ENCODE measurements around the gene DROSHA. TPM values are rescaled to one million over a fixed set of nuclear protein-coding genes. Genes with fewer than 3 reads are reported as not detected.
"Not testable (repeated sequence)": the region's sequence is repeated elsewhere in the genome, so short reads cannot be mapped to it uniquely, and the experiment has no call there.

The DROSHA gene
- polyA plus RNA-seq, 4 donors: 24.0 to 51.6 (median 31.3) TPM

GRCh38 chr5:31549114-31549513 lies 17.2 kb upstream of the DROSHA start:
- H3K36me3 ChIP-seq (ENCODE audit: control insufficient read depth in 3 of 3, insufficient read depth in 2 of 3, low read depth in 1 of 3, low read length in 3 of 3): peaks cover 0 to 24% (median 10%) of the 10 kb centered on the region in 3 donors
- not testable (repeated sequence) for FAIRE-seq; H3K4me3 ChIP-seq (ENCODE audit: low read depth in 1 of 3, low read length in 3 of 3); H3K27me3 ChIP-seq (ENCODE audit: control insufficient read depth in 3 of 3, insufficient read depth in 3 of 3, low read length in 3 of 3); H3K4me1 ChIP-seq (ENCODE audit: control insufficient read depth in 3 of 3, insufficient read depth in 2 of 3, low read depth in 1 of 3, low read length in 2 of 3); H3K27ac ChIP-seq (ENCODE audit: low read depth in 1 of 3, low read length in 2 of 3); DNase-seq; H3K9me3 ChIP-seq (ENCODE audit: control insufficient read depth in 2 of 2, insufficient read depth in 1 of 2, low read depth in 1 of 2, low read length in 1 of 2)
- 91 to 100% (median 96%) methylated on average over 2 of the region's 2 CpGs for WGBS, 3 donors

DNA sequence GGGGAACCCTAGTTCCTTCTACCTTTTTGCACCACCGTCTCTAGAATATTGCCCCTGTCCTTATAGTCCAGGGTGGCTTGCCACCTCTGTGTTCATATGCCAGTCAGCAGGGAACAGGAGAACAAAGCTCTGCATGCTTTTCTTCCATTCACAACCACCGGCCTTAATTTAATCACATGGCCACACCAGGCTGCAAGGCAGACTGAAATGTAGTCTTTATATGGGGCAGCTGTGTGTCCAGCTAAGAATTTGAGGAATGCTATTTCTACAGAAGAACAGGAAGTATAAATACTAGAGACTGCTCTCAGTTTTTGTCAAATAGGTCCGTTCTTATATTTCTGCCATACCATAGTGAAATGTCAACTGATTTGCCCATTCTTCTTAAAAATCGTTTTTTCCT lies 6.0 kb upstream of the DROSHA start:
- WGBS, 3 donors: 75 to 87% (median 83%) methylated on average over 4 of the region's 4 CpGs
- FAIRE-seq (no peak), DNase-seq (no peak)
- H3K27me3 ChIP-seq (ENCODE audit: control insufficient read depth in 3 of 3, insufficient read depth in 3 of 3, low read length in 3 of 3): no peaks in the 10 kb centered on the region
- H3K36me3 ChIP-seq (ENCODE audit: control insufficient read depth in 3 of 3, insufficient read depth in 2 of 3, low read depth in 1 of 3, low read length in 3 of 3): peaks cover 7 to 22% (median 19%) of the 10 kb centered on the region in 3 donors
- H3K4me3 ChIP-seq (ENCODE audit: low read depth in 1 of 3, low read length in 3 of 3): no peak overlapping the region
- H3K4me1 ChIP-seq (ENCODE audit: control insufficient read depth in 3 of 3, insufficient read depth in 2 of 3, low read depth in 1 of 3, low read length in 2 of 3): peaks cover 0 to 5% (median 5%) of the 10 kb centered on the region in 3 donors
- H3K9me3 ChIP-seq (ENCODE audit: control insufficient read depth in 2 of 2, insufficient read depth in 1 of 2, low read depth in 1 of 2, low read length in 1 of 2): no peaks in the 10 kb centered on the region
- H3K27ac ChIP-seq (ENCODE audit: low read depth in 1 of 3, low read length in 2 of 3): no peak overlapping the region

DNA sequence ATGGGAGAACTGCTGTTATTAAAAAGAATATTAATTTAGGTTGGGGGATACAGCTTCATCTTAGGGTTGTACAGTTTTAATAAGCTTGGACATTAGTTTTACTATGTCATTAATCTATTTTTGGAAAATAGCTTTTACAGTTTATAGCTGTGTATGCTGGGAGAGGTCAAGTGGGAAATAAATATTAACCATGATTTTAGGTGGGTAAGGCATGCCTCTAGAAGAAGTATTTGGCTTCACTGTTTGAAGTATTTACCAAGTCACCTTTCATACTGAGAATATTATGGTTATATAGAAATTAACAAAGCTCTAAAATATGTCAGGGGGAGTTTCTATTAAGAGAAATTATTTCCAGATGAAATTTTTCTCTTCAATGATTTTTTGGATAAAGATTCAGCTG lies 5.5 kb upstream of the DROSHA start:
- Histone ChIP-seq H3K36me3 (ENCODE audit: control insufficient read depth in 3 of 3, insufficient read depth in 2 of 3, low read depth in 1 of 3, low read length in 3 of 3) (peaks cover 7 to 22% (median 19%) of the 10 kb centered on the region in 3 donors), H3K27me3 (ENCODE audit: control insufficient read depth in 3 of 3, insufficient read depth in 3 of 3, low read length in 3 of 3) (no peaks in the 10 kb centered on the region), H3K4me1 (ENCODE audit: control insufficient read depth in 3 of 3, insufficient read depth in 2 of 3, low read depth in 1 of 3, low read length in 2 of 3) (peaks cover 0 to 5% (median 5%) of the 10 kb centered on the region in 3 donors), H3K4me3 (ENCODE audit: low read depth in 1 of 3, low read length in 3 of 3) (no peak overlapping the region), H3K9me3 (ENCODE audit: control insufficient read depth in 2 of 2, insufficient read depth in 1 of 2, low read depth in 1 of 2, low read length in 1 of 2) (no peaks in the 10 kb centered on the region), H3K27ac (ENCODE audit: low read depth in 1 of 3, low read length in 2 of 3) (no peak overlapping the region)
- no peak for DNase-seq
- FAIRE-seq: no peak

- H3K27ac ChIP-seq (ENCODE audit: low read depth in 1 of 3, low read length in 2 of 3): no peak overlapping the region
- WGBS, 3 donors: 87 to 93% (median 91%) methylated on average over 3 of the region's 3 CpGs
- H3K4me3 ChIP-seq (ENCODE audit: low read depth in 1 of 3, low read length in 3 of 3): no peak overlapping the region
- peaks cover 7 to 22% (median 15%) of the 10 kb centered on the region in 3 donors for H3K36me3 ChIP-seq (ENCODE audit: control insufficient read depth in 3 of 3, insufficient read depth in 2 of 3, low read depth in 1 of 3, low read length in 3 of 3)
- DNase-seq (no peak), FAIRE-seq (peak; percentile 26)
- H3K27me3 ChIP-seq (ENCODE audit: control insufficient read depth in 3 of 3, insufficient read depth in 3 of 3, low read length in 3 of 3): no peaks in the 10 kb centered on the region
- H3K9me3 ChIP-seq (ENCODE audit: control insufficient read depth in 2 of 2, insufficient read depth in 1 of 2, low read depth in 1 of 2, low read length in 1 of 2): no peaks in the 10 kb centered on the region
- peaks cover 0 to 5% (median 5%) of the 10 kb centered on the region in 3 donors for H3K4me1 ChIP-seq (ENCODE audit: control insufficient read depth in 3 of 3, insufficient read depth in 2 of 3, low read depth in 1 of 3, low read length in 2 of 3)
Measured at GRCh38 chr5:31536873-31537272, 5.0 kb upstream of the DROSHA start.

DNA sequence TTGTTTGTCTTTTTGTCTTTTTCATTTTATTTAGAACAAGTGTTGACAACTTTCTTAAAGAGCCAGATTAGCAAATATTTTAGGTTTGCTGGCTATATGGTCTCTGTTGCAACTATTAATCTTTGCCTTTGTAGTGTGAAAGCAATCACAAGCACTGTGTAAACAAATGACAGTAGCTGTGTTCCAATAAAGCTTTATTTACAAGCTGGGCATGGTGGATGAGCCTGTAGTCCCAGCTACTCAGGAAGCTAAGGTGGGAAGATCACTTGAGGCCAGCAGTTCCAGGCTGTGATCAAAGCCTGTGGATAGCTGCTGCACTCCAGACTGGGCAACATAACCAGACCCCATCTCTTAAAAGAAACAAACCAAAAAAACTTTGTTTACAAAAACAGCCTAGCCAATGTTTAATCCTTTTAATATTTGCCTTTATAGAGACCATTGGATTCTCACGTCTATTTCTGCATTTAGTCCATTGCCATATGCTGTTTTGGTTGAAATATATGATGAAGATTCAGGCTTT lies 2.7 kb upstream of the DROSHA start:
- peaks cover 2 to 12% (median 5%) of the 10 kb centered on the region in 3 donors for H3K4me1 ChIP-seq (ENCODE audit: control insufficient read depth in 3 of 3, insufficient read depth in 2 of 3, low read depth in 1 of 3, low read length in 2 of 3)
- FAIRE-seq: no peak
- WGBS, 3 donors: 81 to 92% (median 89%) methylated on average over 1 of the region's 1 CpG
- H3K27me3 ChIP-seq (ENCODE audit: control insufficient read depth in 3 of 3, insufficient read depth in 3 of 3, low read length in 3 of 3): no peaks in the 10 kb centered on the region
- no peak overlapping the region for H3K27ac ChIP-seq (ENCODE audit: low read depth in 1 of 3, low read length in 2 of 3)
- peaks cover 5 to 14% (median 10%) of the 10 kb centered on the region in 3 donors for H3K36me3 ChIP-seq (ENCODE audit: control insufficient read depth in 3 of 3, insufficient read depth in 2 of 3, low read depth in 1 of 3, low read length in 3 of 3)
- H3K4me3 ChIP-seq (ENCODE audit: low read depth in 1 of 3, low read length in 3 of 3): no peak overlapping the region
- no peak for DNase-seq
- no peaks in the 10 kb centered on the region for H3K9me3 ChIP-seq (ENCODE audit: control insufficient read depth in 2 of 2, insufficient read depth in 1 of 2, low read depth in 1 of 2, low read length in 1 of 2)

- DNase-seq (peak; percentile 39 to 63), FAIRE-seq (no peak)
- peak overlapping the region; percentile 82 to 93 (median 89) for H3K4me3 ChIP-seq (ENCODE audit: low read depth in 1 of 3, low read length in 3 of 3)
- H3K9me3 ChIP-seq (ENCODE audit: control insufficient read depth in 2 of 2, insufficient read depth in 1 of 2, low read depth in 1 of 2, low read length in 1 of 2): no peaks in the 10 kb centered on the region
- H3K36me3 ChIP-seq (ENCODE audit: control insufficient read depth in 3 of 3, insufficient read depth in 2 of 3, low read depth in 1 of 3, low read length in 3 of 3): peaks cover 6 to 30% (median 15%) of the 10 kb centered on the region in 3 donors
- H3K27me3 ChIP-seq (ENCODE audit: control insufficient read depth in 3 of 3, insufficient read depth in 3 of 3, low read length in 3 of 3): no peaks in the 10 kb centered on the region
- H3K27ac ChIP-seq (ENCODE audit: low read depth in 1 of 3, low read length in 2 of 3): peak overlapping the region; percentile 71 to 88 (median 81)
- WGBS, 3 donors: 0% methylated on average over 13 of the region's 13 CpGs
- H3K4me1 ChIP-seq (ENCODE audit: control insufficient read depth in 3 of 3, insufficient read depth in 2 of 3, low read depth in 1 of 3, low read length in 2 of 3): peaks cover 2 to 12% (median 5%) of the 10 kb centered on the region in 3 donors
Measured at GRCh38 chr5:31531543-31531887, 378 bp downstream of the DROSHA start.

GRCh38 chr5:31530541-31531265 lies 1.2 kb downstream of the DROSHA start:
- H3K27ac ChIP-seq (ENCODE audit: low read depth in 1 of 3, low read length in 2 of 3): no peak overlapping the region
- 67 to 73% (median 69%) methylated on average over 9 of the region's 9 CpGs for WGBS, 3 donors
- H3K27me3 ChIP-seq (ENCODE audit: control insufficient read depth in 3 of 3, insufficient read depth in 3 of 3, low read length in 3 of 3): no peaks in the 10 kb centered on the region
- FAIRE-seq (no peak), DNase-seq (peak; percentile 6 to 21)
- no peaks in the 10 kb centered on the region for H3K9me3 ChIP-seq (ENCODE audit: control insufficient read depth in 2 of 2, insufficient read depth in 1 of 2, low read depth in 1 of 2, low read length in 1 of 2)
- peaks cover 2 to 12% (median 5%) of the 10 kb centered on the region in 3 donors for H3K4me1 ChIP-seq (ENCODE audit: control insufficient read depth in 3 of 3, insufficient read depth in 2 of 3, low read depth in 1 of 3, low read length in 2 of 3)
- H3K4me3 ChIP-seq (ENCODE audit: low read depth in 1 of 3, low read length in 3 of 3): peak overlapping the region; percentile 14 to 93 (median 82)
- peaks cover 6 to 37% (median 23%) of the 10 kb centered on the region in 3 donors for H3K36me3 ChIP-seq (ENCODE audit: control insufficient read depth in 3 of 3, insufficient read depth in 2 of 3, low read depth in 1 of 3, low read length in 3 of 3)

DNA sequence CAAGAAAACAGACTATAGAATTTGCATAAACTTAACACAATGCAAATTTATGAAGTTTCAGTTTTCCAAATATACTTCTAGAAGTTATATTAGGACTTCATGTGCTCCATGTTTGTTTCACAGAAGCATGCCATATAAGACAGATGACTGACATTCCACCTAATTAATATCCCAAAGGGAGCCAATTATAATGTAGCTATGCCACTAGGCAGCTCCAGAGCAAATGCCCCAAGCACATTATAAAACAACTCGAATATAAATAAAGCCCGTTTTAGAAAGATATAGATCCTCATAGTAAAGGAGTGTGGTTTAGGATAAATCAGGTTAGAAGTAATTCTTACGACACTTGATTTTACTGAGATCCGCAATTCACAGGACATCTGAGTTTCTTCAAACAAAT lies 8.9 kb downstream of the DROSHA start:
- DNase-seq (no peak), FAIRE-seq (no peak)
- Histone ChIP-seq H3K27ac (ENCODE audit: low read depth in 1 of 3, low read length in 2 of 3) (no peak overlapping the region), H3K36me3 (ENCODE audit: control insufficient read depth in 3 of 3, insufficient read depth in 2 of 3, low read depth in 1 of 3, low read length in 3 of 3) (peaks cover 3 to 27% (median 24%) of the 10 kb centered on the region in 3 donors), H3K27me3 (ENCODE audit: control insufficient read depth in 3 of 3, insufficient read depth in 3 of 3, low read length in 3 of 3) (no peaks in the 10 kb centered on the region), H3K4me1 (ENCODE audit: control insufficient read depth in 3 of 3, insufficient read depth in 2 of 3, low read depth in 1 of 3, low read length in 2 of 3) (no peaks in the 10 kb centered on the region), H3K9me3 (ENCODE audit: control insufficient read depth in 2 of 2, insufficient read depth in 1 of 2, low read depth in 1 of 2, low read length in 1 of 2) (no peaks in the 10 kb centered on the region), H3K4me3 (ENCODE audit: low read depth in 1 of 3, low read length in 3 of 3) (no peak overlapping the region)
- WGBS, 3 donors: 95 to 98% (median 98%) methylated on average over 4 of the region's 4 CpGs
